ENCODE results near the gene LRP1B. TPM values are rescaled to one million over a fixed set of nuclear protein-coding genes. Genes with fewer than 3 reads are reported as not detected.

Gene LRP1B
- total RNA-seq, 2 donors from 2014 or later = 0.52 to 3.0 TPM

GRCh38 chr2:142048581-142048980 lies 82.2 kb downstream of the LRP1B start:
- Histone ChIP-seq H3K4me1 (no peaks in the 10 kb centered on the region), H3K4me3 (no peak overlapping the region), H3K27ac (no peak overlapping the region), H3K36me3 (replicated peaks in 1 of 2; ENCODE audit: insufficient read depth in 1 of 2, low read depth in 2 of 2) (no peaks in the 10 kb centered on the region), H3K9me3 (no peaks in the 10 kb centered on the region), H3K27me3 (no peaks in the 10 kb centered on the region)
- intact Hi-C loops (cut with DNase I) = no loop called here
- WGBS, 2 donors = 26 to 38% methylated on average over 1 of the region's 1 CpG
- ATAC-seq (no peak), DNase-seq (no peak)
- TF ChIP-seq POLR2A (IDR thresholded peaks at IDR 0.05) = no peak
- no peak for TF ChIP-seq CTCF (IDR thresholded peaks at IDR 0.05)

- Histone ChIP-seq H3K27ac (no peak overlapping the region), H3K4me1 (no peaks in the 10 kb centered on the region), H3K9me3 (no peaks in the 10 kb centered on the region), H3K4me3 (no peak overlapping the region), H3K27me3 (no peaks in the 10 kb centered on the region), H3K36me3 (replicated peaks in 1 of 2; ENCODE audit: insufficient read depth in 1 of 2, low read depth in 2 of 2) (no peaks in the 10 kb centered on the region)
- no peak for DNase-seq
- ATAC-seq = no peak
- intact Hi-C loops (cut with DNase I) = no loop called here
- 67 to 72% methylated on average over 4 of the region's 4 CpGs for WGBS, 2 donors
- TF ChIP-seq POLR2A (IDR thresholded peaks at IDR 0.05) = no peak
- no peak for TF ChIP-seq CTCF (IDR thresholded peaks at IDR 0.05)
Observed at GRCh38 chr2:142045641-142046040, 85.2 kb downstream of the LRP1B start.

GRCh38 chr2:142044197-142044596 lies 86.6 kb downstream of the LRP1B start:
- Histone ChIP-seq H3K9me3 (no peaks in the 10 kb centered on the region), H3K36me3 (replicated peaks in 1 of 2; ENCODE audit: insufficient read depth in 1 of 2, low read depth in 2 of 2) (no peaks in the 10 kb centered on the region), H3K27me3 (no peaks in the 10 kb centered on the region), H3K4me3 (no peak overlapping the region), H3K27ac (no peak overlapping the region), H3K4me1 (no peaks in the 10 kb centered on the region)
- ATAC-seq (no peak), DNase-seq (no peak)
- intact Hi-C loops (cut with DNase I) = no loop called here
- no peak for TF ChIP-seq POLR2A (IDR thresholded peaks at IDR 0.05)
- TF ChIP-seq CTCF (IDR thresholded peaks at IDR 0.05) = no peak
- 30 to 32% methylated on average over 3 of the region's 3 CpGs for WGBS, 2 donors

- TF ChIP-seq POLR2A (IDR thresholded peaks at IDR 0.05) = no peak
- TF ChIP-seq CTCF (IDR thresholded peaks at IDR 0.05) = no peak
- WGBS, 2 donors = 47 to 55% methylated on average over 1 of the region's 1 CpG
Observed at GRCh38 chr2:142042536-142043199, 88.1 kb downstream of the LRP1B start.

GRCh38 chr2:142041996-142042395 lies 88.8 kb downstream of the LRP1B start:
- WGBS, 2 donors = 53 to 68% methylated on average over 6 of the region's 6 CpGs
- DNase-seq (no peak), ATAC-seq (no peak)
- Histone ChIP-seq H3K36me3 (replicated peaks in 1 of 2; ENCODE audit: insufficient read depth in 1 of 2, low read depth in 2 of 2) (no peaks in the 10 kb centered on the region), H3K9me3 (no peaks in the 10 kb centered on the region), H3K4me1 (no peaks in the 10 kb centered on the region), H3K4me3 (no peak overlapping the region), H3K27me3 (no peaks in the 10 kb centered on the region), H3K27ac (no peak overlapping the region)
- intact Hi-C loops (cut with DNase I) = no loop called here
- no peak for TF ChIP-seq CTCF (IDR thresholded peaks at IDR 0.05)
- no peak for TF ChIP-seq POLR2A (IDR thresholded peaks at IDR 0.05)

More at GRCh38 chr2:142042536-142043199, 88.1 kb downstream of the LRP1B start:
- intact Hi-C loops (cut with DNase I) = no loop called here
- no peaks in the 10 kb centered on the region for H3K36me3 ChIP-seq (replicated peaks in 1 of 2; ENCODE audit: insufficient read depth in 1 of 2, low read depth in 2 of 2)
- no peak for ATAC-seq
- H3K27ac ChIP-seq = no peak overlapping the region
- no peaks in the 10 kb centered on the region for H3K4me1 ChIP-seq
- H3K4me3 ChIP-seq = no peak overlapping the region
- H3K27me3 ChIP-seq = no peaks in the 10 kb centered on the region
- no peaks in the 10 kb centered on the region for H3K9me3 ChIP-seq
- DNase-seq = no peak
